ELR (cell line): ENCODE data around the gene MYOM1.
"Not testable (repeated sequence)": the region's sequence is repeated elsewhere in the genome, so short reads cannot be mapped to it uniquely, and the experiment has no call there.

Experiments used
- DNase-seq: peaks from one replicate; pipeline ENCODE4 v3.0.0-alpha.2; 2015; ENCODE audit warnings: low read depth

The MYOM1 gene

GRCh38 chr18:3248658-3249359, 29.0 kb upstream of the MYOM1 start:
- DNase-seq: peak; percentile 68

- DNase-seq: peak; percentile 47
These were observed 28.4 kb upstream of the MYOM1 start for GRCh38 chr18:3248062-3248657.

- peak; percentile 98 for DNase-seq
These were observed 27.7 kb upstream of the MYOM1 start, which contains the start of gene MYL12A for GRCh38 chr18:3247240-3248061. Gene MYL12A, plus strand, starts transcription at chr18:3247801. Its CDS starts 5,447 bp downstream, at chr18:3253248.

- DNase-seq: peak; percentile 41
These were observed 27.0 kb upstream of the MYOM1 start for GRCh38 chr18:3246635-3247239.

GRCh38 chr18:3245853-3246634, 26.3 kb upstream of the MYOM1 start:
- peak; percentile 91 for DNase-seq

- DNase-seq: no peak
These were observed 25.4 kb upstream of the MYOM1 start for GRCh38 chr18:3245185-3245564.

- DNase-seq: no peak
These were observed 19.0 kb upstream of the MYOM1 start for GRCh38 chr18:3238742-3239141.

- DNase-seq: no peak
These were observed 16.7 kb upstream of the MYOM1 start for GRCh38 chr18:3236470-3236869.

GRCh38 chr18:3235846-3236245, 16.1 kb upstream of the MYOM1 start:
- DNase-seq: no peak

GRCh38 chr18:3234457-3234856, 14.7 kb upstream of the MYOM1 start:
- no peak for DNase-seq

GRCh38 chr18:3233433-3234168, 13.8 kb upstream of the MYOM1 start:
- DNase-seq: no peak

GRCh38 chr18:3233004-3233403, 13.2 kb upstream of the MYOM1 start:
- DNase-seq: no peak

- DNase-seq: peak; percentile 42
These were observed 10.9 kb upstream of the MYOM1 start for GRCh38 chr18:3230401-3231334.

- no peak for DNase-seq
These were observed 6.3 kb upstream of the MYOM1 start for GRCh38 chr18:3226048-3226447.

GRCh38 chr18:3225588-3225987, 5.8 kb upstream of the MYOM1 start:
- DNase-seq: no peak

- DNase-seq: no peak
These were observed 4.5 kb upstream of the MYOM1 start for GRCh38 chr18:3224223-3224622.

- DNase-seq: no peak
These were observed 3.6 kb upstream of the MYOM1 start for GRCh38 chr18:3223356-3223755.

GRCh38 chr18:3221496-3221895, 1.7 kb upstream of the MYOM1 start:
- DNase-seq: no peak

- not testable (repeated sequence) for DNase-seq
These were observed 1.1 kb upstream of the MYOM1 start for GRCh38 chr18:3220868-3221267.

GRCh38 chr18:3219241-3219630, 532 bp downstream of the MYOM1 start:
- no peak for DNase-seq
